ENCODE results near the gene CARMIL3.
"Not testable (repeated sequence)": the region's sequence is repeated elsewhere in the genome, so short reads cannot be mapped to it uniquely, and the experiment has no call there.

CARMIL3 gene, protein sequence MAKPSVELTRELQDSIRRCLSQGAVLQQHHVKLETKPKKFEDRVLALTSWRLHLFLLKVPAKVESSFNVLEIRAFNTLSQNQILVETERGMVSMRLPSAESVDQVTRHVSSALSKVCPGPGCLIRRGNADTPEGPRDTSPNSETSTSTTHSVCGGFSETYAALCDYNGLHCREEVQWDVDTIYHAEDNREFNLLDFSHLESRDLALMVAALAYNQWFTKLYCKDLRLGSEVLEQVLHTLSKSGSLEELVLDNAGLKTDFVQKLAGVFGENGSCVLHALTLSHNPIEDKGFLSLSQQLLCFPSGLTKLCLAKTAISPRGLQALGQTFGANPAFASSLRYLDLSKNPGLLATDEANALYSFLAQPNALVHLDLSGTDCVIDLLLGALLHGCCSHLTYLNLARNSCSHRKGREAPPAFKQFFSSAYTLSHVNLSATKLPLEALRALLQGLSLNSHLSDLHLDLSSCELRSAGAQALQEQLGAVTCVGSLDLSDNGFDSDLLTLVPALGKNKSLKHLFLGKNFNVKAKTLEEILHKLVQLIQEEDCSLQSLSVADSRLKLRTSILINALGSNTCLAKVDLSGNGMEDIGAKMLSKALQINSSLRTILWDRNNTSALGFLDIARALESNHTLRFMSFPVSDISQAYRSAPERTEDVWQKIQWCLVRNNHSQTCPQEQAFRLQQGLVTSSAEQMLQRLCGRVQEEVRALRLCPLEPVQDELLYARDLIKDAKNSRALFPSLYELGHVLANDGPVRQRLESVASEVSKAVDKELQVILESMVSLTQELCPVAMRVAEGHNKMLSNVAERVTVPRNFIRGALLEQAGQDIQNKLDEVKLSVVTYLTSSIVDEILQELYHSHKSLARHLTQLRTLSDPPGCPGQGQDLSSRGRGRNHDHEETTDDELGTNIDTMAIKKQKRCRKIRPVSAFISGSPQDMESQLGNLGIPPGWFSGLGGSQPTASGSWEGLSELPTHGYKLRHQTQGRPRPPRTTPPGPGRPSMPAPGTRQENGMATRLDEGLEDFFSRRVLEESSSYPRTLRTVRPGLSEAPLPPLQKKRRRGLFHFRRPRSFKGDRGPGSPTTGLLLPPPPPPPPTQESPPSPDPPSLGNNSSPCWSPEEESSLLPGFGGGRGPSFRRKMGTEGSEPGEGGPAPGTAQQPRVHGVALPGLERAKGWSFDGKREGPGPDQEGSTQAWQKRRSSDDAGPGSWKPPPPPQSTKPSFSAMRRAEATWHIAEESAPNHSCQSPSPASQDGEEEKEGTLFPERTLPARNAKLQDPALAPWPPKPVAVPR (N-terminal part only)

GRCh38 chr14:24051789-24052655 lies at the start of gene CARMIL3:
Gene CARMIL3 (plus strand): TSS chr14:24052009. CDS start chr14:24052154, 145 bp downstream.
- peak; percentile 83 for DNase-seq

DNA sequence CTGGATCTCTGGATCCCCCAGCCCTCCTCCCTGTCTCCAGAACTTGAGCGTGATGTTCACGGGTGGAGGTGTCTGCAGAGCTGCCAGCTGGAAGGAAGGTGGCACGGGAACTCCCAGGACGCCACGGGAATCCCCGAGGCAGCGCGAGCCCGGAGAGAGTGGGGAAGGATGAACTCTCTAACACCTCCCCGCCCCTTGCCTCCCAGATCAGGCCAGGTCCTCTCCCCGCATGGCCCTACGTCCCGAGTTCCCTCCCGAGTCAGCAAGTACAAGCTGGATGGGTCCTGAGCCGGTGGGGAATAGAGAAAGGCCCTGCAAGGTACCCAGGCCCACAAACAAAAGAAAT lies 45.4 kb upstream of the CARMIL3 start:
- DNase-seq: not testable (repeated sequence)

DNA sequence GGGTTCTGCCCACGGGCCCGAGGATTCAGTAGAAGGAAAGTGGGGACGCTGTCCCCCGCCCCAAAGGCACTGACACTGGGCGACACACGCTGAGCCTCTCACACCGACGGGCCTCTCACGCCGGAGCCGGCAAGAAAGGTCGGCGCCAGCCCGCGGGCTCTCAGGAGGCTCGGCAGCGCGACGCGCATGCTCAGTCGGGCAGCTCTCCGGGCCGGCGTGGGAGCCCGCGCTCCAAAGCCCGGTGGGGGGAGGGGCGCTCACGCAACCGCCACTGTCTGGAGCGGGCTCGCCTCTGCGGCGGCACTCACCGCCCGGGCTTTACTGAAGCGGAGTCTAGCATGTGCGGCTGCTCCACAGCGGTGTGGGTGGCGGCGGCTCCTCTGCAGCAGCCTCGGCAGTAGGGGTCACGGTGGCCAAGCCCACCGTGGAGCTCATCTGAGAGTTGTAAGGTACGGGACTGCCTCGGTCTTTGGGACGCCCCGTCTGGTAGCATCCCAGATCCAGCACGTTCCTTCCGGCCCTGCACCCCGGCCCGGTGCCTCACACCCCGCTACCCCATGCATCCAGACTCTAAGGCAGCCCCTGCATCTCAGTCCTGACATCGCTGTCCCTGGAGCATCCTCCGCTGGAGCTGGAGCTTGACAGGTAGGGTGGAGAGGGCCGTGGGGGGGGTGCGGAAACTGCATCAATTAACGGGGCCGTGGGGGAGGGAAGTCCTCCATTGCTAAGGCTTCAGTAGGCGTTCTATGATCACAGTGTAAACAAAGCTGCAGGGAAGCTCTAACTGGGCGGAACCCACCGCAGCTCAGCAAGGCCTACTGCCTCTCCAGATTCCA lies 44.8 kb upstream of the CARMIL3 start:
- not testable (repeated sequence) for DNase-seq

DNA sequence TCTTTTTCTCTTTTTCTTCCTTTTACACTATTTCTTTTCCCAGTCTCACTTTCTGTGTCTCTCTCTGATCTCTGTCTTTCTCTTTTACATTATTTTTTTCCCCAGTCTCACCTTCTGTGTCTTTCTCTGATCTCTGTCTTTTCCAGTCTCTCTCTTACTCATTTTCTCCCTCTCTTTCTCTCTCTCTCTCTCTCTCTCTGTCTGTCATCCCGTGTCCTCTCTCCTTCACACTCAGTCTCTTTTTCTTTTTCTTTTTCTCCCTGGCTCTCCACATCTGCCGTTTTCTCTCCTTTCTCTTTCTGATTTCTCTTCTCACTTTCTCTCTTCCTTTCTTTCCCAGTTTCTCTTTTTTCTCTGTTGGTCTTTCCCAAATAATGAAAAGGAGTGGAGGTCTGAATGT lies 40.8 kb upstream of the CARMIL3 start:
- no peak for DNase-seq

DNA sequence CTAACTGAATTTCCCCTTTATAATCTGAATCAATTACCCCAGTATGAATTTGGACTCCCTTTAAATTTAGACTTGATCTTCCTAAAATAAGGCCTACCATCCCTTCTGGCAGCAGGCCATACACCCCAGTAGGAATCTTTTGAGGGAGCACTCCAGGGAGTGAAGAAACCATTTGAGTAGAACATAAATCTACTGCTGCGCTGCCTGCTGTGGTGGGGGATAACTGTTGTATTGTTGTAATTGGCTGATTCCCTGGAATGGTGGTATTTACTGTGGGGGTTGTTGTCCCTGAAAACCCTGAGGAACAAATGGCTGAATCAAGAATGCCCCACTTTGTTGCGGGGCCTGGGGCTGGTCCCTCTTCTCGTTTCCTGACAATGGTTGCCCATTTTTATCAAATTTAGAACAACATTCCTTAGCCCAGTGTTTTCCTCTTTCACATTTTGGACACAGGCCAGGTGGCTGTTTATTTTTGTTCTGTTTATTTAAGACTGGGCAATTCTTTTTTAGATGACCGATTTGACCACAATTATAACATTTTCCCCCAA lies 39.0 kb upstream of the CARMIL3 start:
- DNase-seq: not testable (repeated sequence)

DNA sequence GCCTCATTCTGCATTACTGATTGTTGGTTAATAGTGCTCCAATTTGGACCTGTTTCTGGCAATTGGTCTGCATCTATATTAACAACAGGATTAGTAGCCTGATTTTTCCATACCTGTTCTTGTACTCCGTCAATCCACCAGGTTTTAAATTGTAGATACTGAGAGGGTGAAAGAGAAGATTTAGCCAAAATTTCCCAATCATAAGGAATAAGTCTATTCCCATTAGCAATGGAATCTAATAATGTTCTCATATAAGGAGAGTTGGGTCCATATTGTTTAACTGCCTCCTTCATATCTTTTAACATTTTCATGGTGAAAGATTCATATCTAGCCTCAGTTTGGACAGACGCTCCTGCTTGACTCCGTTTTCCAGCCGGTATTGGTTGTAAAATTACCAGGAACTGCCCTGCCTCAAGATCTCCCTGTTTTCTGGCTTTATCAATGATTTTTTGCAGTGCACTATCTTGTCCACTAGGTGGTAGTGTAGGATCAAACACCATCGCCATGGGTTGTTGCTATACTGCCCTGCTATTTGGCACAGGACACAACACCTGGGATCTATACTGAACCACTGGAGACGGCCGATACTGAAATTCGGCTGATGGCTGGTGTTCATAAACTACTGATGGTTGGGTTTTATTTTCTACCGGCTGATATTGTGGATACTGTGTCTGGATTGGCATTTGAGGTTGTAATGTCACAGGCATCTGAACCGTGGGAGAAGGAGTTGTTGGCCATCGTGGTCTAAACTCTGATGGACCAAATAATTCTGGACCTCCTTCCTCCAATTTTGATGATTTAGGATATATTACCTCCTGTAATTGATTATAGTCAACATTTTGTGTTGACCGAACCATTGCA lies 37.9 kb upstream of the CARMIL3 start:
- DNase-seq: peak; percentile 46

GRCh38 chr14:24015745-24016144 lies 36.1 kb upstream of the CARMIL3 start:
- not testable (repeated sequence) for DNase-seq

DNA sequence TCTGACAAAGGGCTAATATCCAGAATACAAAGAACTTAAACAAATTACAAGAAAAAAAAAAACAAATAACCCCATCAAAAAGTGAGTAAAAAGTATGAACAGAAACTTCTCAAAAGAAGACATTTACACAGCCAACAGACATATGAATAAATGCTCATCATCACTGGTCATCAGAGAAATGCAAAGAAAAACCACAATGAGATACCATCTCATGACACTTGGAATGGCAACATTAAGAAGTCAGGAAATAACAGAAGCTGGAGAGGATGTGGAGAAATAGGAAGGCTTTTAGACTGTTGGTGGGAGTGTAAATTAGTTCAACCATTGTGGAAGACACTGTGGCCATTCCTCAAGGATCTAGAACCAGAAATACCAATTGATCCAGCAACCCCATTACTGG lies 32.8 kb upstream of the CARMIL3 start:
- DNase-seq: not testable (repeated sequence)

DNA sequence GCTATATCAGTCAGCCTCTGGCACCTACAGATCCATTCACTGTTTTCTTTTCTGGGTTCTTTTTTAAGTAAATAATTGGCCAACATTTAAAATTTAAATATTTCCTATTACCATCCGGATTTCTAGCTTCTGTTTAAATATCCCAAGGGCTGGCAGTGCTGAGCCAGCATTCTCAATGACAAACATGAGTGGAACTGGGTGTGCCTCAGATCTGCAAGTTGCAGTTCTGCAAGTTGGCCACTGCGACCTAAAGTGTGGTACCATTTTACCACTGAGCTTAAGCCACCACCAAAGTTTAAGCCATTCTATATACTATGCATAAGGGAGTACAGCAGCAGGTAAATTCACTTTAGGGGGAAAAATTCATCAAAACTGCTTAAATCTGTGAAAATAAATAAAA lies 31.9 kb upstream of the CARMIL3 start:
- DNase-seq: not testable (repeated sequence)

- DNase-seq: not testable (repeated sequence)
Measured at GRCh38 chr14:24020520-24020919, 31.3 kb upstream of the CARMIL3 start.

GRCh38 chr14:24024939-24025418 lies 26.8 kb upstream of the CARMIL3 start:
- not testable (repeated sequence) for DNase-seq

- DNase-seq: not testable (repeated sequence)
Measured at GRCh38 chr14:24029687-24030086, 22.1 kb upstream of the CARMIL3 start.

- not testable (repeated sequence) for DNase-seq
Measured at GRCh38 chr14:24031331-24031730, 20.5 kb upstream of the CARMIL3 start.

- DNase-seq: no peak
Measured at GRCh38 chr14:24032727-24033418, 18.9 kb upstream of the CARMIL3 start.

- not testable (repeated sequence) for DNase-seq
Measured at GRCh38 chr14:24035769-24036168, 16.0 kb upstream of the CARMIL3 start.

GRCh38 chr14:24036169-24036962 lies 15.4 kb upstream of the CARMIL3 start:
- peak; percentile 78 for DNase-seq

GRCh38 chr14:24036963-24037657 lies 14.7 kb upstream of the CARMIL3 start:
- DNase-seq: not testable (repeated sequence)

All from NCI-H2171 (cell line).